IPS-18a (cell line): ENCODE data around the gene LZTR1.
A peak's percentile ranks its signal among the peaks of the same experiment; 100 is the strongest.
"Not testable (repeated sequence)": the region's sequence is repeated elsewhere in the genome, so short reads cannot be mapped to it uniquely, and the experiment has no call there.

Experiments
- H3K27ac ChIP-seq: one replicate; pipeline ENCODE4 v1.5.1; 2013; ENCODE audit warnings: low read length
- H3K27me3 ChIP-seq: one replicate; pipeline ENCODE4 v1.6.1; 2013; ENCODE audit warnings: mild to moderate bottlenecking, low read length; ENCODE audit not compliant: control insufficient read depth, insufficient read depth
- H3K36me3 ChIP-seq: one replicate; pipeline ENCODE4 v1.6.1; 2013; ENCODE audit warnings: low read depth, low read length; ENCODE audit not compliant: control insufficient read depth
- H3K4me1 ChIP-seq: one replicate; pipeline ENCODE4 v1.6.1; 2013; ENCODE audit warnings: low read depth, low read length; ENCODE audit not compliant: control insufficient read depth
- H3K4me3 ChIP-seq: one replicate; pipeline ENCODE4 v1.5.1; 2013; ENCODE audit warnings: low read length
- H3K9ac ChIP-seq: one replicate; pipeline ENCODE4 v1.6.1; 2013; ENCODE audit warnings: mild to moderate bottlenecking, low read length, moderate library complexity
- H3K9me3 ChIP-seq: one replicate; pipeline ENCODE4 v1.6.1; 2013; ENCODE audit warnings: low read depth, low read length; ENCODE audit not compliant: control insufficient read depth

Gene LZTR1

DNA sequence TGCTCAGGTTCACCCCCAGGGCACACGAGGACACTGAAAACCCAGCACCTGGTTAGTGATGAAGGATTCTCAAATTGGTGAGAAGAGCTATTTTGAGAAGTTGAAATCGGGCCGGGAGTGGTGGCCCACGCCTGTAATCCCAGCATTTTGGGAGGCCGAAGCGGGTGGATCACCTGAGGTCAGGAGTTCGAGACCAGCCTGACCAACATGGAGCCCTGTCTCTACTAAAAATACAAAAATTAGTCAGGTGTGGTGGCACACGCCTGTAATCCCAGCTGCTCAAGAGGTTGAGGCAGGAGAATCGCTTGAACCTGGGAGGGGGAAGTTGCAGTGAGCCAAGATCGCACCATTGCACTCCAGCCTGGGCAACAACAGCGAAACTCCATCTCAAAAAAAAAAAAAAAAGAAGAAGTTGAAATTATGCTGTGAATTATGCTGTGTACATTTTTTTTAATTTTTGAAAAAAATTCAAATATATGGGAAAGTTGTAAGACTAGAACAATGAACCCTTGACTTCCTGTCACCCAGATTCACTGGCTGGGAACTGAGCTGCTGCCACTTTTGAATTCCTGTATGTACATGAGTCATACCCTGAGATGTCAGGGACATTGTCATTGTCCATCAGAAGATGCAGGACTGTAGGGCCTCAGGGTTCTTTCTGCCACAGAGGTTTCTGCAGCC is 9.9 kb upstream of the LZTR1 start:
- H3K27me3 ChIP-seq, result peaks cover 23% of the 10 kb centered on the region
- not testable (repeated sequence) for H3K27ac ChIP-seq, H3K4me3 ChIP-seq, H3K36me3 ChIP-seq, H3K9ac ChIP-seq, H3K9me3 ChIP-seq
- peaks cover 19% of the 10 kb centered on the region for H3K4me1 ChIP-seq

DNA sequence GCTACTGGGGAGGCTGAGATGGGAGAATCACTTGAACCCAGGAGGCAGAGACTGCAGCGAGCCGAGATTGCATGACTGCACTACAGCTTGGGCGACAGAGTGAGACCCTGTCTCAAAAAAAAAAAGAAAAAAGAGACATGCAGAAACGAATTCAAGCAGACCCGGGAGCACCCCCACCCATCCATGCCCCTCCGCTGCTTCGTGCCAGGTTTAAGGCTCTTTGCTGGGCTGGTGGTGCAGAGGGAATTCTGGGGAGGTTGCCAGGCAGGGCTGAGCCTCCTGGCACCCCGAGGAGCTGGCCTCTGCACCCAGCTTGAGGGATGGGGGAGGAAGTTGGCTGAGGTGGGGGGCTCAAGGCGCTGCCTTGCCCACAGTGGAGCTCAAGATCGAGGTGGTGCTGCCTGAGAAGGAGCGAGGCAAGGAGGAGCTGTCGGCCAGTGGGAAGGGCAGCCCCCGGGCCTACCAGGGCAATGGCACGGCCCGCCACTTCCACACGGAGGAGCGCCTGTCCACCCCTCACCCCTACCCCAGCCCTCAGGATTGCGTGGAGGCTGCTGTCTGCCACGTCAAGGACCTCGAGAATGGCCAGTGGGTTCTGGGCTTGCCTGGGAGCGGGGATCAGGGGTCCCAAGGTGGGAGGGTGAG is 9.0 kb upstream of the LZTR1 start:
- H3K36me3 ChIP-seq, result no peaks in the 10 kb centered on the region
- H3K9ac ChIP-seq, result no peak overlapping the region
- no peak overlapping the region for H3K27ac ChIP-seq
- no peak overlapping the region for H3K4me3 ChIP-seq
- peaks cover 12% of the 10 kb centered on the region for H3K4me1 ChIP-seq
- peaks cover 16% of the 10 kb centered on the region for H3K27me3 ChIP-seq
- no peaks in the 10 kb centered on the region for H3K9me3 ChIP-seq

DNA sequence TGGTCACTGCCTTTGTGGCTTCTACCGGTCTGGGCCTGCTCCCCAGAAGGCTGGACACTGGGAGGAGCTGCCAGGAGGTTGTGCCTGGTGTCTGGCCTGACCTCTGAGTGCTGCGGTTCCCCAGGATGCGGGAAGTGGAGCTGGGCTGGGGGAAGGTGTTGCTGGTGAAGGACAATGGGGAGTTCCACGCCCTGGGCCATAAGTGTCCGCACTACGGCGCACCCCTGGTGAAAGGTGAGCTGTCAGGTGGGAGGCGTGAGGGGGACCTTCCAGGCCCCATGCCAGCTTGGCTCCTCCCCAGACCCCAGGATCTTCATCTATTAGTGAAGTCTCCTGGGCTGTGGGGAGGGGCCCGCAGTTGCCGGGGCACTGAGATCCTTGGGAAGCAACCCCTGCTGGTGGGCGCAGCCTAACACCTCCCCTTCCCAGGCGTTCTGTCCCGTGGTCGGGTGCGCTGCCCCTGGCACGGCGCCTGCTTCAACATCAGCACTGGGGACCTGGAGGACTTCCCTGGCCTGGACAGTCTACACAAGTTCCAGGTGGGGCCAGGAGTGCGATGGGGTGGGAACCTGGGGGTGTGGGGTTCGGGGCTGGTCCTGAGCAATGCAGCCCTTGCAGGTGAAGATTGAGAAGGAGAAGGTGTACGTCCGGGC is 8.3 kb upstream of the LZTR1 start:
- Histone ChIP-seq H3K9me3 (peaks cover 6% of the 10 kb centered on the region), H3K4me1 (peaks cover 12% of the 10 kb centered on the region), H3K27me3 (peaks cover 15% of the 10 kb centered on the region), H3K27ac (no peak overlapping the region), H3K36me3 (no peaks in the 10 kb centered on the region), H3K9ac (no peak overlapping the region), H3K4me3 (no peak overlapping the region)

DNA sequence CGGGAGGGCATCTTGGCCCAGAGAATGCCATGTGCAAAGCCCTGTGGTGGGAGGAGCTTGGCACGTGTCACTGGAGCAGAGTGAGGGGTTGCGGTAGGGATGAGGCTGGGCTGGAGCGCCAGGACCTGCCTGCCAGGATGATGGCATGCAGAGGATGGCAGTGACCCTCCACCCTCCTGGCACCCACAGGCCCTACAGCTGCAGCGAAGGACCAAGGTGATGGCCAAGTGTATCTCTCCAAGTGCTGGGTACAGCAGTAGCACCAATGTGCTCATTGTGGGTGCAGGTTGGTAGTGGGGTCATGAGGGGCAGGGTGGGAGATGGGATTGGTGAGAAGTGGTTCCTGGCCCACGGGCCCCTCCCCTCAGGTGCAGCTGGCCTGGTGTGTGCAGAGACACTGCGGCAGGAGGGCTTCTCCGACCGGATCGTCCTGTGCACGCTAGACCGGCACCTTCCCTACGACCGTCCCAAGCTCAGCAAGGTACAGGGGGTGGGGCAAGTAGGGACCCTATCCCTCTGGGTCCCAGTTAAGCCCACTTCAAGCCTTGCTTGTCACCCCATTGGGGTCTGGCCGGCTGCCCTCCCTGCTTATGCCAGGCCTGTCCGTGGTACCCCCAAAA is 7.7 kb upstream of the LZTR1 start:
- H3K4me1 ChIP-seq, result peaks cover 12% of the 10 kb centered on the region
- H3K4me3 ChIP-seq, result no peak overlapping the region
- H3K9me3 ChIP-seq, result peaks cover 7% of the 10 kb centered on the region
- H3K36me3 ChIP-seq, result no peaks in the 10 kb centered on the region
- H3K27me3 ChIP-seq, result peaks cover 11% of the 10 kb centered on the region
- no peak overlapping the region for H3K27ac ChIP-seq
- H3K9ac ChIP-seq, result no peak overlapping the region

DNA sequence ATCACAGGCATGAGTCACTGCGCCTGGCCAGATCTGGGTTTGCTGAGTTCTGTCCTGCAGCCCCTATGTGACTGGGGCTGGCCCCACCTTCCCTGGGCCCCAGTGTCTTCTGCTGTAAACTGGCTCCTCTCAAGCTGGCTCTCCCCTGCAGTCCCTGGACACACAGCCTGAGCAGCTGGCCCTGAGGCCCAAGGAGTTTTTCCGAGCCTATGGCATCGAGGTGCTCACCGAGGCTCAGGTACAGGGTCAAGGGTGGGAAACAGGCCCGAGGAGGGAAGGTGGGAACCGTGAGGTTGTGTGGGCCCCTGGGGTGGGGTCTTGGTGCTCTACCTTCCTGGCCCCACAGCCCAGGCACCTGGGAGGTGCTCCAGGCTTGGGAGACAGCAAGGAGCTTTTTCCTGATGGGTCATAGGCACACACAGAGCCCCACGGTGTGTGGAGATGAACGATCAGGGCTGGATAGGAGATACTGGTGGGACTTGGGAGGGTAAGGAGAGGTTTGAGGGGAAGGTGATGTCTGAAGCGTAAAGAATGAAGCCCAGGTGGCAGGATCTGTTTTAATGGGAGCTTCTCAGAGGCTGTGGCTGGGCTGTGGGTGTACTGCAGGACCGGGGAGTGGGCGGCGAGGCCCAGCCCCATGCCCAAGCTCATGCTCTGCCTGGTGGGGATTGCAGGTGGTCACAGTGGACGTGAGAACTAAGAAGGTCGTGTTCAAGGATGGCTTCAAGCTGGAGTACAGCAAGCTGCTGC is 6.4 kb upstream of the LZTR1 start:
- no peak overlapping the region for H3K9ac ChIP-seq
- H3K27me3 ChIP-seq, result peaks cover 13% of the 10 kb centered on the region
- no peak overlapping the region for H3K4me3 ChIP-seq
- no peak overlapping the region for H3K27ac ChIP-seq
- peaks cover 7% of the 10 kb centered on the region for H3K9me3 ChIP-seq
- H3K36me3 ChIP-seq, result no peaks in the 10 kb centered on the region
- peaks cover 11% of the 10 kb centered on the region for H3K4me1 ChIP-seq

DNA sequence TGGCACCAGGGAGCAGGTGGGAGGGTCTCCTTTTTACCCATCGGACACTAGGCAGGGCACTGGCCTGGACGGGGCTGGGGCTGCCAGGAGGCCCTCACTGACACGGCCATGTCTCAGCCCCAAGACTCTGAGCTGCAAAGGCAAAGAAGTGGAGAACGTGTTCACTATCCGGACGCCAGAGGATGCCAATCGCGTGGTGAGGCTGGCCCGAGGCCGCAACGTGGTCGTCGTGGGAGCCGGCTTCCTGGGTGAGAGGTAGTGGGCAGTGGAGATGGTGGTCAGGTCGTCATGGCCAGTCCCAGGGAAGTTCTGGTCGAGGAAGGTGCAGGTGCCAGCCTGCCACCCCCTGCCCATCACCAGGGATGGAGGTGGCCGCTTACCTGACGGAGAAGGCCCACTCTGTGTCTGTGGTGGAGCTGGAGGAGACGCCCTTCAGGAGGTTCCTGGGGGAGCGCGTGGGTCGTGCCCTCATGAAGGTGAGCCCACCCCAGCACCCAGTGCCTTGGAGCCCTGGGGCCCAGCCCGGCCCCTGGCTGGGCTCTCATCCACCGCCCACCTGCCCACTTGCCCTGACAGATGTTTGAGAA is 5.7 kb upstream of the LZTR1 start:
- H3K9me3 ChIP-seq, result peaks cover 7% of the 10 kb centered on the region
- peaks cover 13% of the 10 kb centered on the region for H3K27me3 ChIP-seq
- H3K4me1 ChIP-seq, result peaks cover 8% of the 10 kb centered on the region
- no peak overlapping the region for H3K27ac ChIP-seq
- no peak overlapping the region for H3K9ac ChIP-seq
- no peak overlapping the region for H3K4me3 ChIP-seq
- no peaks in the 10 kb centered on the region for H3K36me3 ChIP-seq

DNA sequence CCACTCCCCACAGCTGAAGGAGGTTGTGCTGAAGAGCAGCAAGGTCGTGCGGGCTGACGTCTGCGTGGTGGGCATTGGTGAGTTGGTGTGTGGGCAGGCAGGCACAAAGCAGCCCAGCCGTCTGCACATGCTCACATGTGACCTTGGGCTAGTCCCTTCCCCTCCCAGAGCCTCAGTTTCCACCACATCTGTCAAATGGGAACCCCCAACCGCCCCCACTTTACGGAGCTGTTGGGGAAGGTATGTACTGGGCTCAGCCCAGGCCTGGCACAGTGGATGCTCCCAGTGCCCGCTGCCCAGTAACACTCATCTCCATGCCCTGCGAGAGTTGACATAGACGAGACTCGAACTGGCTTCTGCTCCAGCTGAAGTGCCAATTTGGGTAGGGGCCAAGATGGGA is 5.1 kb upstream of the LZTR1 start:
- Histone ChIP-seq H3K4me1 (peaks cover 6% of the 10 kb centered on the region), H3K27me3 (peaks cover 13% of the 10 kb centered on the region), H3K36me3 (no peaks in the 10 kb centered on the region), H3K27ac (no peak overlapping the region), H3K4me3 (no peak overlapping the region), H3K9ac (no peak overlapping the region), H3K9me3 (peaks cover 7% of the 10 kb centered on the region)

DNA sequence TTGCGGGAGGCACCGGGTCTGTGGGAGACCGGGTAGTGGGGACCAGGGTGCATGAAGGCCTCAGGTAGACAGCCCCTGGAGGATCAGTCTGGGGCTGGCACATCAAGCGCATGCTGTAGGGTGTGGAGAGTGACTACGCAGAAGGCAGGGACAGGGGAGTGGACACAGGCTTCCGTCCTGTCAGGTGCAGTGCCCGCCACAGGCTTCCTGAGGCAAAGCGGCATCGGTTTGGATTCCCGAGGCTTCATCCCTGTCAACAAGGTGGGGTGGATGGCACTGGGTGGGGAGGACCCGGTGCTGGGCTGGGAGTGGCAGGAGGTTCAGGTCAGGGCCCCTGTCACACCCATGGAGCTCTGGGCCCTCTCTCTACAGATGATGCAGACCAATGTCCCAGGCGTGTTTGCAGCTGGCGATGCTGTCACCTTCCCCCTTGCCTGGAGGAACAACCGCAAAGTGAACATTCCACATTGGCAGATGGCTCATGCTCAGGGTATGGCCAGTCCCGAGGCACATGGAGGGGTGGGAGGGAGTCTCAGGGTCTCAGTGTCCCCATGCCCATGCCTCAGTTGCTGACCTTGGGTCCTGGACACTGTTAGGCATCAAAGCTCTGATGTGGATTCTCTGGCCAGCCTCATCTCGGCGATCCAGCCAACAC is 4.5 kb upstream of the LZTR1 start:
- H3K27ac ChIP-seq, result no peak overlapping the region
- H3K9me3 ChIP-seq, result peaks cover 7% of the 10 kb centered on the region
- H3K9ac ChIP-seq, result no peak overlapping the region
- no peaks in the 10 kb centered on the region for H3K36me3 ChIP-seq
- H3K4me3 ChIP-seq, result no peak overlapping the region
- peaks cover 6% of the 10 kb centered on the region for H3K4me1 ChIP-seq
- H3K27me3 ChIP-seq, result peaks cover 13% of the 10 kb centered on the region

DNA sequence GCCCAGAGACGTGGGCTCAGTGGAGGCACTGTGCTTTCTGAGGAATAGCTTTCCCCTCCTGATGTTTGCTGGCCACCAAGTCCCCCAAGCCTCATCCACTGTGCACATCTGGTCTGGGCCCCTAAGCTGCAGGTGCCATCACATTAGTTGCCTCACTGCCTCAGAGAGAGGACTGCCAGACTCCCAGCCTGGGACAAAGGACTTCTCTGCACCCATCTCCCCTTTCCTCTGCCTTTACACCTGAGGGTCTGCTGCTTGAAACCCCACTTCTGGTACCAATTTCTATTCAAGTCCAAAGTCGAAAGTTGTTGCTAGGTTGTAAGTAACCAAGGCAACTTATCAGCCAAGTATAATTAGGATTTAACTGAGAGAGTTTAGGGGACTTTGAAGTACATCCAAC is 3.7 kb upstream of the LZTR1 start:
- H3K27me3 ChIP-seq, result peaks cover 13% of the 10 kb centered on the region
- no peak overlapping the region for H3K4me3 ChIP-seq
- no peaks in the 10 kb centered on the region for H3K36me3 ChIP-seq
- peaks cover 10% of the 10 kb centered on the region for H3K4me1 ChIP-seq
- no peak overlapping the region for H3K27ac ChIP-seq
- H3K9ac ChIP-seq, result no peak overlapping the region
- H3K9me3 ChIP-seq, result peaks cover 7% of the 10 kb centered on the region

DNA sequence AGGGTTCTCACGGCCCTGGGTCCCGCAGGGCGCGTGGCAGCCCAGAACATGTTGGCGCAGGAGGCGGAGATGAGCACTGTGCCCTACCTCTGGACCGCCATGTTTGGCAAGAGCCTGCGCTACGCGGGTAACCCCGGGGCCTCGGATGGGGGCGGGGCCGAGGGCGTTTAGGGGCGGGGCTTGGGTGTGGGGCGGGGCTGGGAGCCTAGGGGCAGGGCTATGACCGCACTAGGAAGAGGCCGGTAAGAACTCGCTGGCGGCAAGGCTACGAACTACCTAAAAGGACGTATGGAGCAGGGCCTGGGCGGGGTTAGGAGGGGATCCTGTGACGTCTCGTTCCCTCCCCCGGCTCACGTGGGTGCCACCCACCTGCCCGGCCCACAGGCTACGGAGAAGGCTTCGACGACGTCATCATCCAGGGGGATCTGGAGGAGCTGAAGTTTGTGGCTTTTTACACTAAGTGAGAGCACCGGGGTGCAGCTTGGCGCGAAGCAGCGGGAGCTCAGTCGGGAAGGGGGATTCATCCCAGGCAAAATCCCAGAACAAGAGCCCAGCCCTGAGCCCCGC is 2.8 kb upstream of the LZTR1 start:
- H3K4me3 ChIP-seq, result peak overlapping the region; percentile 46
- peak overlapping the region; percentile 11 for H3K9ac ChIP-seq
- peaks cover 10% of the 10 kb centered on the region for H3K4me1 ChIP-seq
- no peaks in the 10 kb centered on the region for H3K36me3 ChIP-seq
- no peak overlapping the region for H3K27ac ChIP-seq
- H3K27me3 ChIP-seq, result peaks cover 13% of the 10 kb centered on the region
- peaks cover 7% of the 10 kb centered on the region for H3K9me3 ChIP-seq
